Hematopoietic multipotent progenitor cell treated with erythropoietin and hydrocortisone succinate and interleukin-3 and kit ligand, for 15 days (in vitro differentiated cells): ENCODE results near the gene LBX2.
A peak's percentile ranks its signal among the peaks of the same experiment; 100 is the strongest.
"Not testable (repeated sequence)": the region's sequence is repeated elsewhere in the genome, so short reads cannot be mapped to it uniquely, and the experiment has no call there.

Source experiments
- DNase-seq: peaks from one replicate; pipeline ENCODE4 v3.0.0-alpha.2; 2015; ENCODE audit warnings: low spot score

Gene LBX2

DNA sequence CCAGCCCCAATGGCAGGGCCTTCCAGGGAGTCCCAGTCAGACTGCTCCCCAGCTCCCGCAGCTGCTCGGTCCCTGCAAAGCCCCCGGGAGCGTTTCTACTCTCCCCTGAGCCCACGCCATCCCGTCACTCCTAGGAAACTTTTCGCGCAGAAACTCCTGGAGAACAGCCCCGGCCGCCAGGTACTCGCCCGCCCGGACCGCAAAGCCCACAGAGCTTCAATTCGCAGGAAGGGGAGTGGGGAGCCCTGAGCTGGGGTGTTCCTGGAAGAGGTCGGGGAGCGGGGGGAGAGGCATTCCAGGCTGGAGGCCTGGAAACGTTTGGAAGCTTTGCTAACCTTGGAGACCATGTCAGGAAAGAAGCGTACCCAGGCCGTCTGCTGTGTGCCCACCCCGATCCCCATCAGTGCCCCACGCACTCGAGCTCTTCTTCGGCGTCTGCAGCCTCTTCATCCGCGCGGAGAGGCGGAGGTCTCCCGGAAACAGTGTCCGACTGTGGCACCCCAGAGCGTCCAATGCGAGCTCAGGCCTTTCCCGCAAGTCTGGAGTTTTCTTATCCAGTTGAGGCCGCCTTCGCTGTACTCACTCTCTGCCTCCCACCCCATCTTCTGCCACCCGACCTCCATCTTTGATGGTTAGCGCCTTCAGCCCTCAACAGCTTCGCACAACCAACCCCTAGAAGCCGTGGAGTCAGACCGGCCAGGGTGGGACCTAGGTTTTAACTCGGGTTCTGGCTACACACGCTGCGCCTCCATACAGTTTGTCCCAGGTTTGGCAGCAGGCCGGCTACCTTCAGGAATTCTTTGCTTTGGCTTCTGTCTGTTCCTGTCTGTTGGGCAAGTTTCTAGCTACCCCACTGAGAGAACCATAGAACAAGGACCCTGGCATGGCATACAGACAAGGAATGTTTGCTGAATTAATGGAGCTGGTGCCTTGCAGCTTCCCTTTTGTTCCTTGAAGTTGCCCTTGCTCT lies 4.4 kb upstream of the LBX2 start:
- no peak for DNase-seq

DNA sequence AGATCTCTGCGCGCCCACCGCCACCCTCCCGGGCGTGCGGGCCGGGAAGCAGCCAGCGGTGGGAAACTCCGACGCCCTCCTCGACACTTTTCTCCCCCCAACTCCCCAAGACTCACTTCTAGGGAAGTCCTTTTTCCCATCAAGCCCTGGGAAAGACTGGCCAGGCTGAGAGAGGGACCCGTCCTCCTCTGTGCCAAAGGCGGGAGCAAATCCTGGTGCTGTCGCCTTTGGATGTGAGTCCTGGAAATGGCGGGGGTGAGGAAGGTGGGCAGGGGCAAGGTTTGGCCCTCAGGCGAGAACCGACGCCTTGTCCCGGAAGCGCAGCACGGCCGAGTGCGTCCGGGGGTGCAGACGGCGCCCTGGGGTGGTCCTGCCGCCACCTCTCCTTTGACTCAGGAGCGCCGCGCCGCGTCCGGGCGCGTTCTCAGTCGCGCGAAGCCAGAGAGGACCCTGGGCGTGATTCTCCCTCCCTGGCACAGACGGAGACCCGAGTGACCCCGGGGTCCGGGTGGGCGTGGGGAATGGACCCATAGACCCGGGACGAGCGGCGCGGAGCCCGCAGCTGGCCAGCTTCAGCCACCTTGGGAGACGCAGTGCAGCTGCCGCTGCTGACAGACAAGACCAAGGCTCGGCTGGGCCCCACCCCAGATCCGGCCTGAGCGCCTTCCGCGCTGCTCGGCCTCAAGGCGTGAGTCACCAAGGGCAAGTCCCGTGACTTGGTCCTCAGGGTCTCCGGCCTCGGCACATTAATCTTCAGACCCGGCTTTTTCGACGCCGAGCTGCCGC lies 3.5 kb upstream of the LBX2 start:
- DNase-seq, result peak; percentile 67

DNA sequence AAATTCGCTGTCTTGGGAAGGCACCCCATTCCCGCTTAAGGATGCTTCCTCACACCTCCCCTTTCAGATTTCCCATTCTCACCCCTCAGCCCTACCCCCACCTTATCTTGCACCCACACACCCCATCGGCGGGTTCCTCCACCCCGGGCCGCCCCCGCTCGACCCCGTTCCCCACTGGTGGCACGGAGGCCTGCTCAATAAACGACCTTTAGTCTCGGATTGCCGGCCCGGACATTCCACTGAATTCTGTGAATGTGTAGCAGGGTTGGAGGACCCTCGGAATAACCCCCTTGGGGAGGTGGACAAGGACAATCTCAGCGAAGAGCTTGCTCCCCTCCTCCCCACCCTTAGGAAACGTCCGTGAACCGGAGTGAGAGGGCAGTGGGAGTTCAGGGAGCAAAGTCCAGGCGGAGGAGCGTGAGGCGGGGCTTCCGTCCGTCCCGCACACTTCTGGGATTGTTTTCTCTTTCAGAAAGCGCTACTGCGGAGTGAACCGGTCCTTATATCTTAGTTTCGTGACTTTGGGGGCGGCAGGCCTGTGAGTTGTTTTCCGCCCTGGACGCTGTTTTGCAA lies 2.8 kb upstream of the LBX2 start:
- DNase-seq, result no peak

DNA sequence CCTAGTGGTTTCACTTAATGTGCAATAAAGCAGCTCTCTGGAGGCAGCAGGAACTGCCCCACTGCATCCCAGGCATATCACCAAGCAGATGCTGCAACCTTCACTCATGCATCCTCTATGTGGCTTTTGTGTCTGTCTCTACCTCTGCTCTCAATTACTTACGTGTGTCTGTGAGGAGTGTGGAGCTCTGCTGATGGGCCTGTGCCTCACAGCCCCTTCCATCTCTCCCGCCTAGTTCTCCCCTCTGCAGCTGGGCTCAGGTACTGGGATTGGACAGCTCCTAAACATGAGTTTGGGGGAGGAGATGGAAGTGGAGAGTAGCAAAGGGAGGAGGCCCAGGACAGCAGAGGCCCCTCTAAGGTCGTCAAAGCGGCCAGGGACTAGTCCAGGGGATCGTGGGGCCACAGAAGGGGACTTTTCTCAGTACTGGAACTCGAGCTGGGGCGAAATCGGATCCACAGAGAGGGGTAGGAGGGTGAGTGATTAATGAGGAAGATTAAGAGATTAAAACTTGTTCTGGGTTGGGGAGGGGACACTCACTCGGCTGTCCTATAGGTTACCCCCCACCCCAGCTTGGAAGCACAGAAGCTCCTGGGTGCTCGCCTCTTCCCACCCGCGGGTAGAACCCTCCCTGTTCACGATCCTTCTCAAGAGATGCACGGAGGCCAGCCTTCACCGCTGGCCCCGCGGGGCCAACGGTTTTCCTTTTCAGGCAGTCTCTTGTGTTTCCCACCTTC lies 2.1 kb upstream of the LBX2 start:
- no peak for DNase-seq

DNA sequence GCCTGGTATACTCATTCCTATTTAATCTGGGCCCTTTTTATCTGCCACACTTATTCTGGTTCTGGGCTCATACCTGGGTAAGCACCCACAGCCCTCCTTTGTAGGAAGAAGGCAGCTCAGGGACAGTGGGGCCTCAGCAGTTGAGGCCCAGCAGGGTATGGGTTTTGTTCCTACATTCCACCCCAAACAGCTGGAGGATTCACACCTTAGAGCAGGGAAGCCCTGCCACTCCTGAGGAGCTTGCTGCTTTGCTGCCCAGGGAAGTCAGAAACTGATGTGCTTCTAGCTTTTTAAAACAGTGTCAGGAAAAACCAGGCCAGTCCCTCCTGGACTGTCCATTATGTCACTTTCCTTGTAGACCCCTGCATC lies 1.2 kb upstream of the LBX2 start:
- DNase-seq, result no peak

DNA sequence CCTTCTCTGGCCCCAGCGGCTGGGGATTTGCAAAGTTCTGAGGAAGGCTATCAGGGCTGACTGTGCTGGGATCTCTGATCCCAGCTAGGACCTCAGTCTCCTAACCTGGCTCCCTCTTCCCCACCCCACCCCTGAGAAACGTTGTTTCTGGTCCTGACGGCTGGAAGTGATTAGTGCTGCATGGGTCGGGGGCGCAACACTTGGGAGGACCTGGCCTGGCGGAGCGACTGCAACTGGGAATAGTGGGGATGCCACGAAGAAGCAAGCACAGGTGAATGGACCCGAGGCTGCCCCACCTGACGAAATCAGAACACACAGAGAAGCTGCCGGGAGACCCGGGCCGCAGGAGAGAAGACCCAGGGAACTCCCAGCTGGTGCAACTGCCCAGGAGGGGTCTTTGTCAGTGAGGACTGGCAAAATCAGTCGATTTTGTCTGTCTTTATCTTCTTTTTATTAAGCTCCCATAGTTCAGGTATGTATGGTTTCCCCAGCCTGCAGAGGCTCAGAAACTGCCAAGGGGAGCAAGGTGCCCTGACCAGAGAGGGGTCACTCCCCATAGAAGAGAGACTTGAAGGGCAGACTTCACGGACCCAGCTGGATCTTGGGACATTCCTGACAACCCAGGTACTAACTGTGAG lies 656 bp upstream of the LBX2 start:
- DNase-seq, result no peak

DNA sequence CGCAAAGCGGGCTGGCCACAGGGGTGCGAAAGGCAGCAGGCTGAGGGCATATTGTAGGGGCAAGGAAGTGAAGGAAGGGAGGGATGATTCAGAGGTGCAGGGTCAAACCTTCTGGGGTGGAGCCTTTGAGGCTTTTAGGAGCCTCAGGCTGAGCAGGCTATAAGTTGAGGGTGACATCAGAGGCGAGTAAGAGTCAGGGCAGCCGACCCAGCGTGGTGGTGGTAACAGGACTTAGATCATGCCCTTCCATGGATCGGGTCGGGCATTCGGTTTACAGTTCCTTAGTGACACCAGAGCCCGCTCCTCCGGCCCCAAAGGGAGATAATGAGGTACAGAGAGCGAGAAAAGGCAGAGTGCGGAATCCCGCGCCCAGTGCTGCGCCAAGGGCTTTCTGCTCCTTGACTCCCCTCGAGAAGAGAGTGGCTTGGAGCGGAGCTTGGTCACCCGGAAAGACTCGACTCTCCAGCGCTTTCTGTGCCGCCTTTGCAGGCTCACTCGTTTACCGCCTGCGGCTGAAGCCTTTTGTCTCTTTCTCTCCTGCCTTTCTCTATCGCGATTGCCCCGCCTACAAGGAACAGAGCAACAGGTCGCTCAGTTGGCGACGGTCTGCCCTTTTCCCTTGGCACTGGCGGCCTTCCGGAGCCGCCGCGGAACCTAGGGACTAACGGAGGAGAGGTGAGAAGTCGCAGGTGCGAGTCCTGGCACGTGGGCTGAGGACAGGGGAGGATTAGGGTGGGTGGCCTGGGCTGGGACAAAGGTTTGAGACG lies 720 bp downstream of the LBX2 start:
- DNase-seq, result no peak

DNA sequence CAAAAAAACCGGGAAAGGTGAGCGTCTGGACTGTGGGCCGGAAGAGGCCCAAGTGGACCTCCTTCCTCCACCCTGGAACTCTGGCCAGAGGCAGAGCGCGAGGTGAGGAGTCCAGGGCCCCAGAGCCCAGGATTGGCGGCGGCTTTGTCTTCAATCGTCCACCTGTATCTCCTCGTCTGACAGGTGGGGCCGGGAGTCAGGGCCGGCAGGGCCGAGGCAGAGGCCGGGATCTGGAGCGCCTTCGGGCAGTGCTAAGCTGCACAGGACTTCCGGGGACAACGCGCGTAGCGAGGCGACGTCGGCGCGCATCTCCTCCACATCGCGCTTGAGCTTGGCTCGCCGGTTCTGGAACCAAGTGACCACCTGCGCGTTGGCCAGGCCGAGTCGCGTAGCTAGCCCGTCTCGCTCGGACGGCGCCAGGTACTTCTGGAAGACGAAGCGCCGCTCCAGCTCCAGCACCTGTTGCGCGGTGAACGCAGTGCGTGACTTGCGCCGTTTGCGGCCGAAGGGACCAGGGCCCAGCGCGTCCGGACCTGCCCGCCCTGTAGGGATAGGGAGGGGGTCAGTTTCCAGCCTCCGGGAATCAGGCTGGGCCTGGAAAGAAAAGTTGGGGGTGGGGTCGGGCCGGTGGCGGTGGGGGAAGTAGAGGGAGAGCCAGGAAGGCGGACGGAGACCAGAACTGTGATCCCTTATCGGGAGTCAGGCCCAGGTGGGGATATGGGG lies 1.5 kb downstream of the LBX2 start:
- no peak for DNase-seq

DNA sequence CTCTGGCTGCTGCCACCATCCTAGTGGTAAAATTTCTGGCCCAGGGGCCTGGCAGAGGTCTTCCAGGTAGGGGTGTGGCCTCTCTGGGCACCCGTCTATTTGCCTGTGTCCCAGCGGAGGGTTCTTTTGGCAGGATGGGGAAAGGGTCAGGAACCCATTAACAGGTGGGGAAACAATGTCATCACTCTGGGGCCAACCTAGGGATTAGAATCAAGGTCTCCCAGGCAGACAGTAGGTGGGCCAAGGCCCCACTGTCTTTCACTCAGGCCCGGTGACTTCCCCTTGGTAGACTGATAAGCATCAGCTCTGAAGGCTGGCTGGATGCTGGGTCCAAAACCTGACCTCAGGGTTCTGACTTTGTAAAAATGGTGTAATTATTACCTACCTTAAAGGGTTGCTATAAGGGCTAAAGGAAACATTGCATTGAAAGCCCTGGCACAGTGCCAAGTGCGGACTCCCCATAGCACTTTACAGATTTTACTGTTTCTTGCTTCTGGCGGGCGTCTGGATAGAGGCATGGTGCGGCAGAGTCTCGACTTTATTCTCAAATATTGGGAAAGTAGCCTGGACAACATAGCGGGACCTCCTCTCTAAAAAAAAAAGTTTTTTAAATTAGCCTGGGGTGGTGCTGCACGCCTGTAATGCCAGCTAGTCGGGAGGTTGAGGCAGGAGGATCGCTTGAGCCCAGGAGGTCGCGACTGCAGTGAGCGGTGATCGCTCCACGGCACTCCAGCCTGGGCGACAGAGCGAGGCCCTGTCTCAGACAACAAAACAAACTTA lies 2.2 kb downstream of the LBX2 start:
- peak; percentile 20 for DNase-seq

DNA sequence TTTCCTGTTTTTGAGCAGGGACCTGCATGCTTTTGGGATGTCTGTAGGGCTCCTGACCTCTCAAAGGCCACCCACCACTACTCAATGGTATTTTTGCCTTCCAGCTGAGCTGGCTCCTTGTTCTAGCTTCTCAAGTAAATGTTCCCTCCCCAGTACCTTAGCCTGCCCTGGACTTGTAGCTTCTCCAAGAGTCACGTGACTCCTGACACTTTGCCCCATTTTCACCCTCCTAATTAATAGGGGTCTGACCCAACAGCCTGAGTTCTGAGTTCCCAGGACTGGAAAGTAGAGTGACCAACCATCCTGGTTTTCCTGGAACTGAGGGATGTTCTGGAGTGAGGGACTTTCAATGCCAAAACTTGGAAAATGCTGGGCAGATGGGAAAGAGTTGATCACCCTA lies 4.0 kb downstream of the LBX2 start:
- DNase-seq, result no peak

DNA sequence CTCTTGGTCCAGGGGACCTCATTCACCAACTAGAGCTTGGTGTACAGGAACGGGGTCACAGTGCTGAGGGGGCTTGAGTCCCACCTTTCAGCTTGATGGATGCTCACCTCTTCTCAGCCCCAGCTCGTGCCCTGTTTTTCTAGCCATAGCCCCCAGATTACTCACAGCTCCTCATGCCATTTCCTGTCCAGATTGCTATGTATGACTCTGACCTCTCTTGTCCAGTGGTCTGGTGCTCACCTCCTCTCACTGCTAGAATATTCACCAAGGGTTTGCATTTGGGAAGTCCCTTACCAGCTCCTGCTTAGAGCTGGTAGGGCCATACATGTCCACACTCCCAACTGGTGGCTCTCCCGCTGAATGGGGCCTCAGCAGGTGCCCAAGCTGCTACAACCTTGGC lies 5.9 kb downstream of the LBX2 start:
- DNase-seq, result no peak

DNA sequence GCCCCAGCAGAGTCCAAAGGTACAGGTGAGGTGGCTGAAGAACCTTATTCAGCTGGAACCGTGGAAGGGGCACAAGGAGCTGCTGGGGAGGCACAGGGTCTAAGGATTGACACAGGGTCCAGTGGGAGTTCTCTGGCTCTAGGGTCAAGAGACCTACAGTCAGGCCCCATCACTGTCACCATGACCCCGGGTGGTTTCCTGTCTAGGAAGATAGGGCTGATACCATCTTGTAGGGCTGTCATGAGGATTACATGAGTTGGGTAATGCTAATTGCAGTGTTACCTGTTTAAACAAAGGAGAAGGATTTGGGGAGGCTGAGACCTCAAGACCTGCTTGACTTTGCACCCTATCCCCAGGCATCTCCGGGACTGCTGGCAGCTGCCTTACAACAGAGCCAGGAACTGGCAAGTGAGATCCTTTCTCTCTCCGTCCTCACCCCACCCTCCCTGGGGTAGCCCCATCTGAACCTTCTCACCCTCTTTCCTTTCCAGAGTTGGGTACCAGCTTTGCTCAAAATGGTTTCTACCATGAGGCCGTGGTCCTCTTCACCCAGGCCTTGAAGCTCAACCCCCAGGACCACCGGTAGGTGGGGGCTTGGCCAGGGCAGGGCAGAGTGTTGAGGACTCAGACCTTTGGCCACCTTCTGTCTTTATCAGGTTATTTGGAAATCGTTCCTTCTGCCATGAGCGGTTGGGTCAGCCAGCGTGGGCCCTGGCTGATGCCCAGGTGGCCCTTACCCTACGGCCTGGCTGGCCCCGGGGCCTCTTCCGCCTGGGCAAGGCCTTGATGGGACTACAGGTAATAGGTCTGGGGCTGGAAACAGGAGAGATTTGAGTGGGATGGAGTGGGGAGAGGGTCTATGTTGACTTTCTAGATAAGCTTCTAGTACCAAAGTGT lies 7.5 kb downstream of the LBX2 start:
- no peak for DNase-seq

DNA sequence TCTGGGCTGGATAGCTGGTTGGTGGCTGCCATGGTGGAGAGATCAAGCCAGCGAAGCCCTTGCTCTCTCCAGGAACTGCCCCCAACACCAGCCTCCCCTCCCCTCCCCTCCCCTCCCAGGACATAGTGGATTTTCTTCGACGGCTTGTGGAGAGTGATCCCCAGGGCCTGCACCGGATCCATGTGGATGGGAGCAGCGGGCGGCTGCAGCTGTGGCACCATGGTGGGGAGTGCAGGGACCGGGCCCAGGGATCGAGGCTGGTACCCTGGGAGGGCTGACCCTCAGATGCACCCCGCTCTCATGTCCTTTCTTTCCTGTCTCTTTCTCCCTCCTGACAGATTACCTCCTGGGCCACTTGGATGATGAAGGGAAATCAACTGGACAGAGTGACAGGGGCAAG lies 9.5 kb downstream of the LBX2 start:
- DNase-seq, result no peak

DNA sequence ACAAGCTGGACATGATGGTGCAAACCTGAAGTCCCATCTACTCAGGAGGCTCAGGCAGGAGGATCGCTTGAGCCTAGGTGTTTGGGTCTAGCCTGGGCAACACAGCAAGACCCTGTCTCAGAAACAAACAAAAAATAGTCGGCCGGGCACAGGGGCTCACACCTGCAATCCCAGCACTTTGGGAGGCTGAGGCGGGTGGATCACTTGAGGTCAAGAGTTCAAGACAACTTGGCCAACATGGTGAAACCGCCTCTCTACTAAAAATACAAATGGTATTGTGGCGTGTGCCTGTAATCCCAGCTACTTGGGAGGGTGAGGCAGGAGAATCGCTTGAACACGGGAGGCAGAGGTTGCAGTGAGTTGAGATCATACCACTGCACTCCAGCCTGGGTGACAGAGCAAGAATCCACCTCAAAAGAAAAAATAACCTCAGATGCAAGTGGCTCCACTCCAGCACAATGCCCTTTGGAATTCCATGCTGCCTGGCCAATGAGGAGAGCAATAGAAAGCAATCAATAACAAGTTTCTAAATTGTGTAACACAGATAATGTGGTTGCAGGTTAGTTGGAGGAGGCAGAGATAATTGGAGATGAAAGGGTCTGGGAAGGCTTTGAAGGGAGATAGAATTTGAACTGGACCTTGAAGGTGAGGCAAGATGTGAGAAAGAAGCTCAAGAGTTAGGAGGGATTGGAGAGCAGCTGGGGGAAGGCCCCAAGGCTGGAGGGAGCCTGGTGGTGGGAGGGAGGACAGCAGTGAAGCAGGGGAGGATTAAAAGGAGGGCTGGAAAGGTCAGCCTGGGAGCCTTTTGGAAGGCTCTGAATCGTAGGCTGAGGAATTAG lies 10.5 kb downstream of the LBX2 start:
- no peak for DNase-seq

DNA sequence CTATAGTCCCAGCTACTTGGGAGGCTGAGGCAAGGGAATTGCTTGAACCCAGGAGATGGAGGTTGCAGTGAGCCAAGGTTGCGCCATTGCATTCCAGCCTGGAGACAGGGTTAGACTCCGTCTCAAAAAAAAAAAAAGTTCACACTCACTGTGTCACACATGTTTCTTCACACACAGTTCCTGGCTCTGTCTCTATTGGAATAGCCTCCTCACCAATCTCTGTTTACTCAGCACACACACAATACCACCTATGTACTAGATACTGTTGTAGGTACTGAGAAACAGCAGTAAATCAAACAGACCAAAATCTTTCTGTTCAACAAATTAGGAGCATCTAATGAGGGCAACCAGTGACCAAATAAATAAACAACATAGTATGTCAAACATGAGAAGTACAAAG lies 13.3 kb downstream of the LBX2 start:
- DNase-seq, result no peak

DNA sequence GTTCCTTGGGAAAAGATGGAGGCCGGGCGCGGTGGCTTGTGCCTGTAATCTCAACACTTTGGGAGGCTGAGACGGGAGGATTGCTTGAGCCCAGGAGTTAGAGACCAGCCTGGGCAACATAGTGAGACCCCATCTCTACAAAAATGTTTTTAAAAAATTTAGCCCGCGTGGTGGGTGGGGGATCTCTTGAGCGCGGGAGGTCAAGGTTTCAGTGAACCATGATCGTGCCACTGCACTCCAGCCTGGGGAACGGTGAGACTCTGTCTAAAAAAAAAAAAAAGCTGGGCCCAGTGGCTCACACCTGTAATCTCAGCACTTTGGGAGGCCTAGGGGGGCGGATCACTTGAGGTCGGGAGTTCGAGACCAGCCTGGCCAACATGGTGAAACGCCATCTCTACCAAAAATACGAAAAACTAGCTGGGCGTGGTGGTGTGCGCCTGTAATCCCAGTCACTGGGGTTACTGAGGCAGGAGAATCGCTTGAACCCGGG lies 15.7 kb downstream of the LBX2 start:
- not testable (repeated sequence) for DNase-seq
